HG03175 (cell line): ENCODE data around the gene UTP14A.

ENCODE experiments used
- ATAC-seq: cut with Tn5 transposase; IDR thresholded peaks from one replicate; pipeline ENCODE4 v1.9.1; 2021; ENCODE audit warnings: mild to moderate bottlenecking, moderate library complexity; ENCODE audit not compliant: unreplicated experiment

The UTP14A gene

GRCh38 chrX:129945131-129945530 is 39.2 kb downstream of the UTP14A start:
- ATAC-seq, result no peak

- no peak for ATAC-seq
These were observed 47.3 kb downstream of the UTP14A start for GRCh38 chrX:129953334-129953648.

- no peak for ATAC-seq
These were observed 47.9 kb downstream of the UTP14A start for GRCh38 chrX:129953881-129954280.

- no peak for ATAC-seq
These were observed 48.8 kb downstream of the UTP14A start for GRCh38 chrX:129954804-129955203.

- no peak for ATAC-seq
These were observed 49.7 kb downstream of the UTP14A start for GRCh38 chrX:129955682-129956081.

GRCh38 chrX:129956145-129956544 is 50.2 kb downstream of the UTP14A start:
- no peak for ATAC-seq

GRCh38 chrX:129956765-129957164 is 50.8 kb downstream of the UTP14A start:
- ATAC-seq, result no peak

- ATAC-seq, result peak; percentile 70
These were observed 51.5 kb downstream of the UTP14A start for GRCh38 chrX:129957241-129958082.

- ATAC-seq, result no peak
These were observed 52.1 kb downstream of the UTP14A start for GRCh38 chrX:129958083-129958465.

- no peak for ATAC-seq
These were observed 53.0 kb downstream of the UTP14A start for GRCh38 chrX:129958814-129959492.

GRCh38 chrX:129959493-129959832 is 53.5 kb downstream of the UTP14A start:
- no peak for ATAC-seq

GRCh38 chrX:129961180-129962083 is 55.5 kb downstream of the UTP14A start:
- peak; percentile 94 for ATAC-seq

- no peak for ATAC-seq
These were observed 57.8 kb downstream of the UTP14A start for GRCh38 chrX:129963729-129964128.

- no peak for ATAC-seq
These were observed 59.2 kb downstream of the UTP14A start for GRCh38 chrX:129965166-129965565.

- ATAC-seq, result no peak
These were observed 63.0 kb downstream of the UTP14A start for GRCh38 chrX:129968968-129969367.

GRCh38 chrX:129976441-129976840 is 70.5 kb downstream of the UTP14A start:
- ATAC-seq, result no peak
